ENCODE results near the gene CASS4. TPM values are rescaled to one million over a fixed set of nuclear protein-coding genes. Genes with fewer than 3 reads are reported as not detected.

The CASS4 gene
- total RNA-seq, 1 donor from 2014 or later: not detected

DNA sequence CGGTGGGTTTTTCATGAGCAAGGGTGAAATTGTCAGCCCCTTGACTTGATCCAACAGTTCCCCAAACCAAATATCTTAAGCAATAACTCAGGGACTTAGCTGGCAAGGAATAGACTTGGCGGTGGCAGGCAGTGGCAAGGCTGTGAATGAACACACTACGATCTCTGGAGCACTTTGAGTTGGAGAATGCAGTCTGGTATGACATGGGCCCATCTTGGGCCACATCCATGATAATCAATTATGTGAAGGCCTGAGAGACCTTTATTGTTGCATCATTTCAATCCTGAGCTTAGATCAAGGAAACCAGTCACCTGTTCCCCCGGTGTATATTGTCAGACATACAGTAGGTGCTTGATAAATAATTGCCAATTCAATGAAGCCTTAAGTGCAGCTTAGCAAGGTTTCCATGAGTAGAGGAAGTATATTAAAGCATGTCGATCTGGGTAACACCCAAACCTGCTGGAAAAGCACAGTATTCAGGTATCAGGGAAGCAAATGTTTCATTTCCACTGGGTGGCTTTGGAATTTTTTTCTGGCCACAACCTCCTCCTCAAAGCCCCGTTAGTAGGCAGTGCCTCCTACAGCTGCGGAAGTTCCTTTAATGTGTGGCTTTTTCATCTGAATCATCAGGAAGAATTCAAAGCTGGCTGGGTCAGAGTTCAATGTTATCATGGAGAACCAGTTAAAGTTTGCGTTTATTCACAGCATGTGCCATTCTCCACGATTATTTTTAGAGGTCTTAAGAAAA lies 10.2 kb downstream of the CASS4 start:
- TF ChIP-seq, protein P1, sequence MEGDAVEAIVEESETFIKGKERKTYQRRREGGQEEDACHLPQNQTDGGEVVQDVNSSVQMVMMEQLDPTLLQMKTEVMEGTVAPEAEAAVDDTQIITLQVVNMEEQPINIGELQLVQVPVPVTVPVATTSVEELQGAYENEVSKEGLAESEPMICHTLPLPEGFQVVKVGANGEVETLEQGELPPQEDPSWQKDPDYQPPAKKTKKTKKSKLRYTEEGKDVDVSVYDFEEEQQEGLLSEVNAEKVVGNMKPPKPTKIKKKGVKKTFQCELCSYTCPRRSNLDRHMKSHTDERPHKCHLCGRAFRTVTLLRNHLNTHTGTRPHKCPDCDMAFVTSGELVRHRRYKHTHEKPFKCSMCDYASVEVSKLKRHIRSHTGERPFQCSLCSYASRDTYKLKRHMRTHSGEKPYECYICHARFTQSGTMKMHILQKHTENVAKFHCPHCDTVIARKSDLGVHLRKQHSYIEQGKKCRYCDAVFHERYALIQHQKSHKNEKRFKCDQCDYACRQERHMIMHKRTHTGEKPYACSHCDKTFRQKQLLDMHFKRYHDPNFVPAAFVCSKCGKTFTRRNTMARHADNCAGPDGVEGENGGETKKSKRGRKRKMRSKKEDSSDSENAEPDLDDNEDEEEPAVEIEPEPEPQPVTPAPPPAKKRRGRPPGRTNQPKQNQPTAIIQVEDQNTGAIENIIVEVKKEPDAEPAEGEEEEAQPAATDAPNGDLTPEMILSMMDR (IDR thresholded peaks at IDR 0.05; ENCODE audit: partially characterized antibody, unreplicated experiment): no peak
- H3K27me3 Mint-ChIP-seq (ENCODE audit: unreplicated experiment): peaks cover 6% of the 10 kb centered on the region
- no peaks in the 10 kb centered on the region for H3K4me1 Mint-ChIP-seq (ENCODE audit: low read depth, unreplicated experiment)
- no peak for DNase-seq
- no peak overlapping the region for H3K4me3 Mint-ChIP-seq (ENCODE audit: unreplicated experiment)
- H3K27ac Mint-ChIP-seq (ENCODE audit: unreplicated experiment): no peak overlapping the region
- H3K36me3 Mint-ChIP-seq (ENCODE audit: unreplicated experiment): no peaks in the 10 kb centered on the region
- peaks cover 2% of the 10 kb centered on the region for H3K9me3 Mint-ChIP-seq (ENCODE audit: unreplicated experiment)

DNA sequence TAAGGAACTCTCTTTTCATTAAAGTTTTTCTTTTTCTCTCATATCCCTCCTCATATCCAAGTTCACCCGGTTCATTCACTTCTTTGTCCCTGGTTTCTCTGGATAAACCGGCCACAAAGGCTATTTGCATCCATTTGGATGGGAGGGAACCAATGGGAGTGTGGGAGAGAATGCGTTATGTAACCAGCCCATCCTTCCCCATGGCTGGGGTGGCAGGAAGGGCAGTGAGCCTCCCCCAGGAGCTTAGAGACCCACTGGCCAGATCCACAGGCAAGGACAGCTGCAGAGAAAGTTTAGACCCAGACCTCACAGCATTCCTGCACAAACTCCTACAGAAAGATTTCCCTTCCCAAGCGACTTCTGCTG lies 10.7 kb downstream of the CASS4 start:
- H3K4me1 Mint-ChIP-seq (ENCODE audit: low read depth, unreplicated experiment): no peaks in the 10 kb centered on the region
- no peaks in the 10 kb centered on the region for H3K36me3 Mint-ChIP-seq (ENCODE audit: unreplicated experiment)
- TF ChIP-seq, protein P1 (IDR thresholded peaks at IDR 0.05; ENCODE audit: partially characterized antibody, unreplicated experiment): no peak
- peaks cover 2% of the 10 kb centered on the region for H3K9me3 Mint-ChIP-seq (ENCODE audit: unreplicated experiment)
- DNase-seq: no peak
- no peak overlapping the region for H3K27ac Mint-ChIP-seq (ENCODE audit: unreplicated experiment)
- peaks cover 6% of the 10 kb centered on the region for H3K27me3 Mint-ChIP-seq (ENCODE audit: unreplicated experiment)
- H3K4me3 Mint-ChIP-seq (ENCODE audit: unreplicated experiment): no peak overlapping the region

DNA sequence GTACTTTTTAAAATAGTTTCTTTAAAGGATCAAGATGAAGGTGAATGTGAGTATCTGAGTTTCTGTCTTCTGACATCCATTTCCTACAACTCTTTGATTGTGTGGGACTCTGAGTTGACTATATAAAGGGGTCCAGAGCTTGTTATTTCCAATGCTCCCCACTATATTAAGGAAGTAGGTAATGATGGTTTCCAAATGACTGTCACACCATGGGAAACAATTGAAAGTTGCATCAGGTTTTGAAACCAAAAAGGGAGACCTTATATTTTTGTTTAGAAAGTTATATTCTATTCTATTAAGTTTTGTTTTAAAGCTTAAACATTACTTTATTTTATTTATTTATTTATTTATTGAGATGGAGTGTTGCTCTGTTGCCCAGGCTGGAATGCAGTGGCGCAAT lies 11.2 kb downstream of the CASS4 start:
- H3K27ac Mint-ChIP-seq (ENCODE audit: unreplicated experiment): no peak overlapping the region

DNA sequence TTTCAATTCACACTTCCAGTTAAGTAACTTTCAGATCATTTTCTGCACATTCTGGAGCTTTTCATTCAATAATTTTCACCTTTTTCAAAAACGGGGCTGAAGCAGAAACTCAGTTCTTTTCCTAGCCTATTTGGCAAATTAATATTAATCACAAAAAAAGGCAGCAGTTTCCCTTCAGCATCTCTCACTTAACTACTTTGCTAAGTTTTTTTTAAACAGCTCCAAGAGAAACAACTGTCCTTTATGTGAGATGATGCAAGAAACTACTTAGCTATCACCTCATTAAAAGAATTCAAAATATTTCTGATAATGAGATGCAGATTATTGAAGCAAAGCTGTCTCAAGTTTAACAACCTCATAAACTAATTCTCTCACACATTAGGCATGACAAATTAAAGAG lies 11.8 kb downstream of the CASS4 start:
- TF ChIP-seq, protein P1 (IDR thresholded peaks at IDR 0.05; ENCODE audit: partially characterized antibody, unreplicated experiment): no peak
- Mint-ChIP-seq H3K27me3 (ENCODE audit: unreplicated experiment) (peaks cover 4% of the 10 kb centered on the region), H3K36me3 (ENCODE audit: unreplicated experiment) (no peaks in the 10 kb centered on the region), H3K4me3 (ENCODE audit: unreplicated experiment) (no peak overlapping the region), H3K4me1 (ENCODE audit: low read depth, unreplicated experiment) (no peaks in the 10 kb centered on the region), H3K9me3 (ENCODE audit: unreplicated experiment) (peaks cover 1% of the 10 kb centered on the region), H3K27ac (ENCODE audit: unreplicated experiment) (no peak overlapping the region)
- DNase-seq: no peak

More for the DNA sequence above, 11.2 kb downstream of the CASS4 start:
- no peak for DNase-seq
- TF ChIP-seq, protein P1 (IDR thresholded peaks at IDR 0.05; ENCODE audit: partially characterized antibody, unreplicated experiment): no peak
- no peaks in the 10 kb centered on the region for H3K4me1 Mint-ChIP-seq (ENCODE audit: low read depth, unreplicated experiment)
- no peak overlapping the region for H3K4me3 Mint-ChIP-seq (ENCODE audit: unreplicated experiment)
- H3K36me3 Mint-ChIP-seq (ENCODE audit: unreplicated experiment): no peaks in the 10 kb centered on the region
- H3K27me3 Mint-ChIP-seq (ENCODE audit: unreplicated experiment): peaks cover 6% of the 10 kb centered on the region
- peaks cover 2% of the 10 kb centered on the region for H3K9me3 Mint-ChIP-seq (ENCODE audit: unreplicated experiment)

DNA sequence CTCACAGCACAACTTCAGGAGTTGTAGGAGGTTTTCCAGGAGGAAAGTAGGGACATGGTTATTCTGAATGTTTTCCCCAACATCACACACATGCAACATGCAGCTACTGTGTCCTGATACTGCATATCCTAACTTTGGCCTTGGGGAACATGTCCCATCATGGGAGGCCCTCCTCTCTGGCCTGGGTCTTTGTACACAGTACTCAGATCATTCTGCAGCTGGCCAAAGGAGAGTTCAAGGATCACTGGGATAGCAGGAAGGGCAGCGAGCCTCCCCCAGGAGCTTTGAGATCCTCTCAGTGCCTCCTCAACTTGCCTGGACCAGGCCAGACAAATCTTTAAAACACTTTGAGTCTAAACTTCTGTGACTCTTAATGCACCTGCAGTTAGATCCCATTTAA lies 12.9 kb downstream of the CASS4 start:
- TF ChIP-seq, protein P1 (IDR thresholded peaks at IDR 0.05; ENCODE audit: partially characterized antibody, unreplicated experiment): no peak
- DNase-seq: no peak
- H3K27ac Mint-ChIP-seq (ENCODE audit: unreplicated experiment): no peak overlapping the region
- H3K4me1 Mint-ChIP-seq (ENCODE audit: low read depth, unreplicated experiment): no peaks in the 10 kb centered on the region
- H3K4me3 Mint-ChIP-seq (ENCODE audit: unreplicated experiment): no peak overlapping the region
- no peaks in the 10 kb centered on the region for H3K36me3 Mint-ChIP-seq (ENCODE audit: unreplicated experiment)
- no peaks in the 10 kb centered on the region for H3K9me3 Mint-ChIP-seq (ENCODE audit: unreplicated experiment)
- H3K27me3 Mint-ChIP-seq (ENCODE audit: unreplicated experiment): peaks cover 8% of the 10 kb centered on the region

Measured in glutamatergic neuron (in vitro differentiated cells).